Glomerular endothelial cell (primary cell): ENCODE data around the gene HS6ST2. TPM values are rescaled to one million over a fixed set of nuclear protein-coding genes. Genes with fewer than 3 reads are reported as not detected.

ENCODE experiments used
- DNase-seq: peaks from one replicate; pipeline ENCODE4 v3.0.0-alpha.2; 2011; ENCODE audit warnings: low read depth, low spot score; ENCODE audit errors: extremely low read depth
- total RNA-seq: library from RNA; depleted of rRNA; stranded (reverse); fragments of >200 nt; gene quantifications from 2 replicates; pipeline ENCODE4 v1.2.3, GENCODE V29; 2015

Gene HS6ST2
- total RNA-seq, 1 donor from 2014 or later = 0.82 TPM

- DNase-seq = no peak
Observed at GRCh38 chrX:132807411-132808030, 150.9 kb downstream of the HS6ST2 start.

- no peak for DNase-seq
Observed at GRCh38 chrX:132802033-132802432, 156.4 kb downstream of the HS6ST2 start.

- no peak for DNase-seq
Observed at GRCh38 chrX:132795181-132795580, 163.2 kb downstream of the HS6ST2 start.

- no peak for DNase-seq
Observed at GRCh38 chrX:132791714-132792113, 166.7 kb downstream of the HS6ST2 start.

GRCh38 chrX:132790329-132790728 is 168.1 kb downstream of the HS6ST2 start:
- no peak for DNase-seq

GRCh38 chrX:132786217-132786616 is 172.2 kb downstream of the HS6ST2 start:
- DNase-seq = no peak

GRCh38 chrX:132778917-132779316 is 179.5 kb downstream of the HS6ST2 start:
- no peak for DNase-seq

- DNase-seq = no peak
Observed at GRCh38 chrX:132776486-132777210, 181.8 kb downstream of the HS6ST2 start.

- no peak for DNase-seq
Observed at GRCh38 chrX:132775263-132775823, 183.1 kb downstream of the HS6ST2 start.

GRCh38 chrX:132774010-132774714 is 184.3 kb downstream of the HS6ST2 start:
- DNase-seq = no peak

- no peak for DNase-seq
Observed at GRCh38 chrX:132769609-132770008, 188.8 kb downstream of the HS6ST2 start.

- no peak for DNase-seq
Observed at GRCh38 chrX:132766452-132766851, 192.0 kb downstream of the HS6ST2 start.

- DNase-seq = no peak
Observed at GRCh38 chrX:132763528-132763927, 194.9 kb downstream of the HS6ST2 start.

- DNase-seq = no peak
Observed at GRCh38 chrX:132758759-132759158, 199.7 kb downstream of the HS6ST2 start.

- DNase-seq = no peak
Observed at GRCh38 chrX:132757066-132757623, 201.3 kb downstream of the HS6ST2 start.

GRCh38 chrX:132756439-132756838 is 202.0 kb downstream of the HS6ST2 start:
- no peak for DNase-seq

GRCh38 chrX:132751063-132751690 is 207.3 kb downstream of the HS6ST2 start:
- DNase-seq = no peak

GRCh38 chrX:132750331-132751062 is 207.9 kb downstream of the HS6ST2 start:
- no peak for DNase-seq

GRCh38 chrX:132749406-132749805 is 209.0 kb downstream of the HS6ST2 start:
- DNase-seq = no peak

- no peak for DNase-seq
Observed at GRCh38 chrX:132748909-132749308, 209.5 kb downstream of the HS6ST2 start.
